Epithelial cell of prostate (primary cell): Measurements from ENCODE around the gene SPACA6.
"Not testable (repeated sequence)": the region's sequence is repeated elsewhere in the genome, so short reads cannot be mapped to it uniquely, and the experiment has no call there.

ENCODE experiments used
- DNase-seq: peaks from one replicate; pipeline ENCODE4 v3.0.0-alpha.2; 2011; ENCODE audit warnings: low read depth, low spot score
- H3K27ac ChIP-seq: fragments of 450-650 bp; 2 replicates; pipeline ENCODE4 v1.5.1; 2017; ENCODE audit warnings: mild to moderate bottlenecking

The SPACA6 gene

DNA sequence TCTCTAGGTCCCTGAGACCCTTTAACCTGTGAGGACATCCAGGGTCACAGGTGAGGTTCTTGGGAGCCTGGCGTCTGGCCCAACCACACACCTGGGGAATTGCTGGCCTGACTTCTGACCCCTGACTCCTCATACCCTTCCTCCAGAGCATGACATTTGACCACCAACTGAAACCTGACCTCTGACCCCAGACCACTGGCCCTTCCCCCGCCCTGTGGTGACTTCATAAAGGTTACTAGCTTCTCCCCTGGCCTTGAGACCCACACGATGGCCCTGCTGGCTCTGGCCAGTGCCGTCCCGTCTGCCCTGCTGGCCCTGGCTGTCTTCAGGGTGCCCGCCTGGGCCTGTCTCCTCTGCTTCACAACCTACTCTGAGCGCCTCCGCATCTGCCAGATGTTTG lies at the start of gene SPACA6:
Gene SPACA6, plus strand, starts transcription at position 71 of the 400 bp plus-strand sequence. Its CDS starts 197 bp downstream, at position 268.
- H3K27ac ChIP-seq = peak within 1 kb of the TSS; percentile 83

GRCh38 chr19:51644636-51645271 lies 48.4 kb upstream of the SPACA6 start:
- H3K27ac ChIP-seq = no peak overlapping the region
- no peak for DNase-seq

More for the DNA sequence above, at the start of gene SPACA6:
- no peak for DNase-seq

DNA sequence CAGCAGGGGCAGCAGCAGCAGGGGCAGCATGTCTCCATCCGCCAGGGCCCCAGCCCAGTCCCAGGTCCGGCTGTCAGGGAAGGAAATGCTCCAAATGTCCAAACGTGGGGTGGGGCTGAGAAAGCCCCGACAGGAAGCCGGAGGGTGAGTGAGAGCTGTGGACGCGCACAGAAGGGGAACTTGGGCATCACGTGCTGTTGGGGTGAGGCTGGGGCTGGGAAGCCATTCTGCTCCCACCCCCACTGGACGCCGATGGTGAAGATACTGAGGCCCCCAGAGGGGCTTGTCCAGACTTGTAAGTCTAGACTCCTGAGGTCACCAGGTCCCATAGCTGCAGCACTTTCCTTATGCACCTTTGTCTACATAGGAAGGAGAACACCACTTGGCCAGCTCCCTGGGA lies 46.4 kb upstream of the SPACA6 start, which contains the start of gene SIGLEC14:
Gene SIGLEC14, minus strand, starts transcription at position 96 of the 400 bp plus-strand sequence. Its CDS starts 66 bp downstream, at position 30.
- DNase-seq, H3K27ac ChIP-seq: not testable (repeated sequence)

GRCh38 chr19:51647318-51647717 lies 45.8 kb upstream of the SPACA6 start:
- DNase-seq = no peak
- H3K27ac ChIP-seq = no peak overlapping the region

- no peak overlapping the region for H3K27ac ChIP-seq
- no peak for DNase-seq
Observed at GRCh38 chr19:51651216-51651846, 41.8 kb upstream of the SPACA6 start.

- H3K27ac ChIP-seq = no peak overlapping the region
- no peak for DNase-seq
Observed at GRCh38 chr19:51652266-51652665, 40.9 kb upstream of the SPACA6 start.

DNA sequence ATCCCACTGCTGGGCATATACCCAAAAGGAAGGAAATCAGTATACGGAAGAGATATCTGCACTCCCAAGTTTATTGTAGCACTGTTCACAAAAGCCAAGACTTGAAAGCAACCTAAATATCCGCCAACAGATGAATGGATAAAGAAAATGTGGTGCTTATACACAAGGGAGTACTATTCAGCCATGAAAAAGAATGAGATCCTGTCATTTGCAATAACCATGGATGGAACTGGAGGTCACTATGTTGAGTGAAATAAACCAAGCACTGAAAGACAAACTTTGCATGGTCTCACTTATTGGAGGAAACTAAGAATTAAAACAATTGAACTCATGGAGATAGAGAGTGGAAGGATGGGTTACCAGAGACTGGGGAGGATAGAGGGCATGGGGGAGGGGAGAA lies 40.0 kb upstream of the SPACA6 start:
- H3K27ac ChIP-seq = no peak overlapping the region
- no peak for DNase-seq

GRCh38 chr19:51654783-51655182 lies 38.3 kb upstream of the SPACA6 start:
- no peak for DNase-seq
- H3K27ac ChIP-seq = no peak overlapping the region

DNA sequence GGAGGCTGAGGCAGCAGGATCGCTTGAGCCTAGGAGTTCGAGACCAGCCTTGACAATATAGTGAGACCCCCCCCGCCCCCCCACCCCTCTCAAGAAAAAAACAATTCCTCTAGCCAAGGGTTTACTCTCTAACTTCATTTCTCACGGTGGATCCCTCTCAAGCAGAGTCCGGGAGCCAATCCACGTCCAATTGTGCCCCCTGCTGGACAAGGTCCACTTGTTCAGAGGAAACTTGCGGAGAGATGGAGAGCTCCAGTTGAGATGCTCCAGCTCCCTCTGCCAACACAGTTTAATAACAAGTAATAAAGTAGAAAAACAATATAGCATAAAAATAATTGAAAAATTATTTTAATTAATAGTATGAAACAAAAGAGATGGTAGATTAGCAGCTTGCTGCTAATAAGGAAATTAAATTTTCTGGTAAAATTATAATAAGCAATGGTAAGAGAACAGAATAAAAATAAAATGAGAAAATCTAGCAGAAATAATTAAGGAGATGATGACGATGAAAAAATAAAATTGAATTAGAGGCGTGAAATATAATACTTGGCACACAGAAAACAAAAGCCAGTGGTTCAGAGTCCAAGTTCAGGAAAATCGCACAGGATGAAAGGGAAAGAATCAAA lies 32.0 kb upstream of the SPACA6 start:
- DNase-seq = no peak
- H3K27ac ChIP-seq = no peak overlapping the region

- DNase-seq = no peak
- H3K27ac ChIP-seq = no peak overlapping the region
Observed at GRCh38 chr19:51663650-51664049, 29.5 kb upstream of the SPACA6 start.

GRCh38 chr19:51664131-51664530 lies 29.0 kb upstream of the SPACA6 start:
- no peak for DNase-seq
- no peak overlapping the region for H3K27ac ChIP-seq

DNA sequence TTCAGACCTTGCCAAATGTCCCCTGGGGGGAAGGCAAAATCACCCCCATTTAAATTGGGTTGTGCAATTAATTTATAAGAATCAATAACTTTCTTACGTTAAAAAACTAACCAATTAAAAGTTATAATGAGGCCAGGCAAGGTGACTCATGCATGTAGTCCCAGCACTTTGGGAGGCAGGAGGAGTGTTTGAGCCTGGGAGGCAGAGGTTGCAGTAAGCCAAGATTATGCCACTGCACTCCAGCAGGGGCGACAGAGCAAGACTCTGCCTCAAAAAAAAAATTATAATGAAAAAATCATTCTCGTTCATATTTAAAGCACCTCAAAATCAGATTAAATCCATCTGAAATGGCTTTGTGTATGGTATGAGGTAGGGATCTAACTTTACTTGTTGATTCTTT lies 28.1 kb upstream of the SPACA6 start:
- DNase-seq = no peak
- no peak overlapping the region for H3K27ac ChIP-seq

GRCh38 chr19:51668216-51668615 lies 24.9 kb upstream of the SPACA6 start:
- no peak for DNase-seq
- H3K27ac ChIP-seq = no peak overlapping the region

DNA sequence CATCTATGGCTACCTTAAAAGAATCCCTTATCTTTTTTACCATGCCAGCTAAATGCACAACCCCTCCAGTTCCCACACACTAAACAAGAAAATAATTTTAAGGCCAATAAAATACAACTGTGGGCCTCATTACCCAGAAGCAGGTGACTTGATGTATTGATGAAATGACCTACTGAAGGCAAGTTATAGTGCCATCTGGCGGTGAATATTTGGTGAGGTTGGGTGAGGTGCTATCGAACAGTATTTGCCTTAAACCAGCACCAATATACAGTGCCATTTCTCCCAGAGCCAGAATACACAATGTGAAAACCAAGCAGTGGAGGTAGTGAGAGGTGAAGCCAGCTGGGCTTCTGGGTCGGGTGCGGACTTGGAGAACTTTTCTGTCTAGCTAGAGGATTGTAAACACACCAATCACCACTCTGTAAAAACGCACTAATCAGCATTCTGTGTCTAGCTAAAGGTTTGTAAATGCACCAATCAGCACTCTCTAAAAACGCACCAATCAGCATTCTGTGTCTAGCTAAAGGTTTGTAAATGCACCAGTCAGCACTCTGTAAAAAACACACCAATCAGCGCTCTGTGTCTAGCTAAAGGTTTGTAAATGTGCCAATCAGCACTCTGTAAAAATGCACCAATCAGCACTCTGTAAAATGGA lies 17.1 kb upstream of the SPACA6 start:
- DNase-seq, H3K27ac ChIP-seq: not testable (repeated sequence)

DNA sequence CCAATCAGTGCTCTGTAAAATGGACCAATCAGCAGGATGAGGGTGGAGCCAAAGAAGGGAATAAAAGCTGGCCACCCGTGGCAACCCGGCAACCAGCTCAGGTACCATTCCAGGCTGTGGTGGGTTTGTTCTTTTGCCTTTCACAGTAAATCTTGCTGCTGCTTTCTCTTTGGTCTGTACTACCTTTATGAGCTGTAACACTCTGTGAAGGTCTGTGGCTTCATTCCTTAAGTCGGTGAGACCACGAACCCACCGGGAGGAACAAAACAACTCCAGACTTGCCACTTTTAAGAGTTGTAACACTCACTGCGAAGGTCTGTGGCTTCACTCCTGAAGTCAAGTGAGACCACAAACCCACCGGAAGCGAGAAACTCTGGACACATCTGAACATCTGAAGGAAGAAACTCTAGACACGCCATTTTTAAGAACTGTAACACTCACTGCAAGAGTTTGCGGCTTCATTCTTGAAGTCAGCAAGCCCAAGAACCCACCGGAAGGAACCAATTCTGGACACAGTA lies 16.5 kb upstream of the SPACA6 start:
- no peak for DNase-seq
- no peak overlapping the region for H3K27ac ChIP-seq

GRCh38 chr19:51680474-51680873 lies 12.7 kb upstream of the SPACA6 start:
- no peak overlapping the region for H3K27ac ChIP-seq
- no peak for DNase-seq

- no peak overlapping the region for H3K27ac ChIP-seq
- DNase-seq = no peak
Observed at GRCh38 chr19:51681286-51681941, 11.7 kb upstream of the SPACA6 start.

- H3K27ac ChIP-seq = peak overlapping the region; percentile 1
- DNase-seq = no peak
Observed at GRCh38 chr19:51686171-51686570, 7.0 kb upstream of the SPACA6 start.

DNA sequence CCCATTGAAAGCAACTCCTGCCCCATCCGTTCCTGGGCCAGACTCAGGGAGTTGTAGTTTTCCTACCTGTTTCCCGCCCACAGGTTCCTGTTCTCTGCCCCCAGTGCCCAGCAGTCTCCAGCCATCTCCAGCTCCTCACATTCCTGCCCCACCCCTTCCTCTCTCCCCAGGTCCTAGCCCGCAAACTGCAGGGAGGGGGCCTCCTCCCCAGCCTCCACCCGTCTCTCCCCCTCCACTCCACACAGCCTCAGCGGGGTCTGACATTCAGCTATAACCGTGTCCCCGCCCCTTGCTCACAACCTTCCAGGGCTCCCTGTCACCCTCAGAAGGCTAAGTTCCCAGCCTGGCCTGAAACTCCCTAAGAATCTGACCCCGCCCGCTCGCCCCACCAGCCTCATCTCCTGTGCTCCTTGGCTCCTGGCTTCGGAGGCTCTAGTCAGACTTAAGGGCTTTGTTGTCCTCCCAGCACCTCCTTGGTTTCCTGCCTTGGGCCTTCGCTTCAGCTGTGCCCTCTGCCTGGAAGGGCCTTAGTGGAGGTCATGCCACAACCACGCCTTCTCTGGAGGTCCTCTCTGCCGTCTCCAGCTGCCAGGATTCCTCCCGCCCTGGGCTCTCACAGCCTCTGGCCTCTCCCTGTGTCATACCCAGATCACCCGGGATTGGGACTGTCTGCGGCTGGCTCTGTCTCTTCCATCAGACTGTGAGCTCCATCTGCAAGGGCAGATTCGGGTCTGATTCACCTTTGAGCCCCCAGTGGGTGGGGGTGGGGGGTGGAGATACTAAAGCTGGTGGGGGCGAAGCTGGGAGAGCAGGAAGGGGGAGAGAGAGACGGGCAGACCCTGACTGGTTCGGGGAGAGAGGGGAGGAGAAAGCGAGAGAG lies 5.1 kb upstream of the SPACA6 start:
- H3K27ac ChIP-seq = peak overlapping the region; percentile 83
- DNase-seq = no peak
